Astrocyte of the spinal cord (primary cell): ENCODE results near the gene KLHL28.
"Not testable (repeated sequence)": the region's sequence is repeated elsewhere in the genome, so short reads cannot be mapped to it uniquely, and the experiment has no call there.

Experiments used
- DNase-seq: peaks from one replicate; pipeline ENCODE4 v3.0.0; 2011; ENCODE audit warnings: low read depth, low spot score
- H3K4me3 ChIP-seq: 2 replicates; pipeline ENCODE4 v1.5.1; 2011; ENCODE audit warnings: low read depth, mild to moderate bottlenecking, low read length, moderate library complexity
- in situ Hi-C: cut with HindIII; loops from 2 replicates; pipeline ENCODE4 v1.10.0; 2017; ENCODE audit warnings: low sequenced_read_pairs
- TF ChIP-seq, protein P1 (sequence below): IDR thresholded peaks from 2 replicates; pipeline ENCODE4 v1.5.1; 2012; ENCODE audit warnings: low read depth, mild to moderate bottlenecking, low read length, inconsistent platforms

The KLHL28 gene

DNA sequence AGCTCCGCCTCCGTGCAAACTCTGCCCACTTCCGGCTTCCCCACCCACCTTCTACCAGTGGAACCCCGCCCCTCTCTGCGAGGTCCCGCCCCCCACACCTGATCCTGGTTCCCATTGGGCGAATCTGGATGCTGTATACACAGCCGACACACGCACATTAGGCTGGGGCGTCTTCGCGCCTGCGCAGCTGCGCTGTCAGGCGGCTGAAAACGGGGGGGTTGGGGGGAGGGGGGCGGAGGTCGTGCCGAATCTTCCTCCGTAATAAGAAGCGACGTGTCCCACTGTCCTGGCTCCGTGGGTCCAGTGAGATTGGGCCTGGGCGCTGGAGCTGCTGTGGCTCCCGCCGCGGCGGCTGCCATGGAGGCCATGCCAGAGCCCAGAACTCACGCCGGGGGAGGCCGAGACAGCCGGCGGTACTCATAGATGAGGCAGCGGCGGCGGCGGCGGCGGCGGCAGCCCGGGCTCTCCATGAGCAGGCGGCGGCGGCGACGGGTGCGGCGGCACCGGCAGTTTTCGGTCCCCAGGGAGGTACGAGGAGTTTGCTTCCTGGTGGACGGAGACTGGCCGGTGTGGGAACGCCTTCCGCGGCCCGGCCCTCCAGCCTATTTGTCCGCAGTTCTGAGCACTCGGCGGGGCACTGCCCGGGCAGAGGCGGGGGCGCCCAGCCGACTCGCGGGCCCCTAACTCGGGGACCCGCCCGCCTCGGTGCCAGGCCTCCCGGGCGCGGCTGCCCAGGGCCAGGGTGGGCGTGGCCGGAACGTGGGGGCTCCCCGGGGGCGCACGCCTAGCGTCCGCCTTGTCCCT lies 64.5 kb downstream of the KLHL28 start:
- peak; percentile 99 for DNase-seq

DNA sequence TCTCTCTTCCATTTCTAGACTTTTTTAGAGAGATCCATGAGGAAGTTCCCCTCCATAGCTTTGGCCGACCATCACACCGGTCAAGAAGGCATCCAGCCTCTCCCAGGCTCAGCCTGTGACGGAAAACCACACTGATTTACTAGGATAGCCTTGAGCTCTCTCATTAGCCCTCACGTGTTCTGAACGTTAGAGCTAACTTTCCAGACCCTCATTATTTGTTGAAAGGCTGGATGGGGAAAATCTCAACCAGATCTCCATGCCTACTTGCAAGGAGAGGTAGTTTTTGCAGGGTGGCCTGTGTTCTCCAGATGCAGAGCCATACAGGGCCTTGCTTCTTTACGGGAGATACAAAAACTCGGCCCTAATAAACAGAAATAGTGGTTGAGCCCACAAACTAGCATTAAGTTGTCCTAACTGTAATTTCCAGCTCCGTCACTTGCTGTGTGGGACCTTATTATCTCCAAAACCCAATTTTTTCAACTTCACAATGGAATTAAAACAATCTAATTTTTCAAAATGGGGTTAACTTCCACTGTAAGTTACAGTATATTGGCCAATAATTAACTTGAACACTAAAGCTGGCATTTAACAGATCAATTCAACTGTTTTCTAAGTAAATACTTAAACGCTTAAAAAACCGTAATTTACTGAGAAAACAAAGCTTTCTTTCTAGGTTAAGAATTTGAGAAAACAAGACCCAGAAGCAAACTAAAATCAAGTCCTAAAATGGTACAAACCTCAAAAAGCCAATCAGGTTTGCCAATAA lies 65.3 kb downstream of the KLHL28 start:
- DNase-seq, result no peak
- TF ChIP-seq, protein P1, sequence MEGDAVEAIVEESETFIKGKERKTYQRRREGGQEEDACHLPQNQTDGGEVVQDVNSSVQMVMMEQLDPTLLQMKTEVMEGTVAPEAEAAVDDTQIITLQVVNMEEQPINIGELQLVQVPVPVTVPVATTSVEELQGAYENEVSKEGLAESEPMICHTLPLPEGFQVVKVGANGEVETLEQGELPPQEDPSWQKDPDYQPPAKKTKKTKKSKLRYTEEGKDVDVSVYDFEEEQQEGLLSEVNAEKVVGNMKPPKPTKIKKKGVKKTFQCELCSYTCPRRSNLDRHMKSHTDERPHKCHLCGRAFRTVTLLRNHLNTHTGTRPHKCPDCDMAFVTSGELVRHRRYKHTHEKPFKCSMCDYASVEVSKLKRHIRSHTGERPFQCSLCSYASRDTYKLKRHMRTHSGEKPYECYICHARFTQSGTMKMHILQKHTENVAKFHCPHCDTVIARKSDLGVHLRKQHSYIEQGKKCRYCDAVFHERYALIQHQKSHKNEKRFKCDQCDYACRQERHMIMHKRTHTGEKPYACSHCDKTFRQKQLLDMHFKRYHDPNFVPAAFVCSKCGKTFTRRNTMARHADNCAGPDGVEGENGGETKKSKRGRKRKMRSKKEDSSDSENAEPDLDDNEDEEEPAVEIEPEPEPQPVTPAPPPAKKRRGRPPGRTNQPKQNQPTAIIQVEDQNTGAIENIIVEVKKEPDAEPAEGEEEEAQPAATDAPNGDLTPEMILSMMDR, result no peak
- in situ Hi-C loops, result no loop called here
- H3K4me3 ChIP-seq, result peak overlapping the region; percentile 74

More for the DNA sequence above, 64.5 kb downstream of the KLHL28 start:
- in situ Hi-C loops, result no loop called here
- H3K4me3 ChIP-seq, result peak overlapping the region; percentile 74
- TF ChIP-seq, protein P1, result no peak

DNA sequence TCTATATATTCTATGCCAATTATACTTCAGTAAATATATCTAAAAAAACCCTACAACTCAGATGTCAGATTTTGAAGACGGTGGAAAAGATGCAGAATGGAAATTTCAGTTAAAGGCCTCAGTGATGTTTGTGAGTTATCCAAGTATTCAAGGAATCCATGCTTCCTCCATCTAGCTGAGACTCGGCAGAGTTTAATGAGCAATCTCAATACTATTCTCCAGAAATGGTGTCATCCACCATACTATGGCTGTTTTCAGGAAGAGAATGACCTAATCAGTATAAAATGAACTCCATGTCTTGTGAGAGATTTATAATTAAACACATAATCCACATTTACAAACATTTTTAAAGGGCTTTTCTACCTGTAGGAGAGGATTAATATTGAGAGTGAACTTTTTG lies 66.0 kb downstream of the KLHL28 start:
- TF ChIP-seq, protein P1, result no peak
- in situ Hi-C loops, result no loop called here
- DNase-seq, result peak; percentile 73
- no peak overlapping the region for H3K4me3 ChIP-seq

DNA sequence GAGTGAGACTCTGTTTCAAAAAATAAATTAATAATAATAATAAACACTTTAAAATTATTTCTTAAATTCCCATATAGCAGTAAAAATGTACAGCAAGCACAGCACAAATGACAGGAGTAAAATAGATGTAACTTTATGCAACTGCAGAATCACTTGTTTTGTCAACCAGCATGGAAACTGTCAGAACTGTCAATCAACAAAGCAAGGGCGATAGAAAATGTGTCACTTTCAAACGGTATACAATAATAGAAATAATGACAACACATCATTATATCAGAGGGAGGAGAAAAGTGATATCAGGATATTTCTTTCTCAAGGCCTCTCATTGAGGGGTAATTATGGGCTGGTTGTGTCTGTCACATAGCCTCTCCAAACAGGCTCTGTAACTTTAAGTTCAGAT lies 68.2 kb downstream of the KLHL28 start:
- no peak for DNase-seq
- no peak overlapping the region for H3K4me3 ChIP-seq
- in situ Hi-C loops, result no loop called here
- TF ChIP-seq, protein P1, result no peak

DNA sequence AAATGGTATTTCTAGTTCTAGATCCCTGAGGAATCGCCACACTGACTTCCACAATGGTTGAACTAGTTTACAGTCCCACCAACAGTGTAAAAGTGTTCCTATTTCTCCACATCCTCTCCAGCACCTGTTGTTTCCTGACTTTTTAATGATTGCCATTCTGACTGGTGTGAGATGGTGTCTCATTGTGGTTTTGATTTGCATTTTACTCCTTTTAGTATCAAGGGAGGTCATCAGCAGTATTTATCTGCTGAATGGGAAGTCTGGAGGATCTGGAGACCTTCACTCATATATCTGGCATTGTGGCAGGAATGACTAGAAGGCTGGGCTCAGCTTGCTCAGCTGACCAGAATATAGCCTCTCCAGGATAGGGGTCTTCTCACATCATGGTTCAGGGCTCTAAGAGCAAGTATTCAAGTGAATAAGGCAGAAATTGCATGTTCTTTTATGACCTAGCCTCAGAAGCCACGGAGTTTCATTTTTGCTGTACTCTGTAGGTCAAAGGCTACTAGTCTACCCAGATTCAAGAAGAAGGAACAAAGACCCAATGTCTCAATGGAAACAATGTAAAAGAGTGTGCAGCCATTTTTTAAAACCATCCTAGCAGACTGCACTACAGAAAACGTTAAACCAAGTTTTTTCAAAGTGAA lies 69.9 kb downstream of the KLHL28 start:
- in situ Hi-C loops, DNase-seq, H3K4me3 ChIP-seq: not testable (repeated sequence)

DNA sequence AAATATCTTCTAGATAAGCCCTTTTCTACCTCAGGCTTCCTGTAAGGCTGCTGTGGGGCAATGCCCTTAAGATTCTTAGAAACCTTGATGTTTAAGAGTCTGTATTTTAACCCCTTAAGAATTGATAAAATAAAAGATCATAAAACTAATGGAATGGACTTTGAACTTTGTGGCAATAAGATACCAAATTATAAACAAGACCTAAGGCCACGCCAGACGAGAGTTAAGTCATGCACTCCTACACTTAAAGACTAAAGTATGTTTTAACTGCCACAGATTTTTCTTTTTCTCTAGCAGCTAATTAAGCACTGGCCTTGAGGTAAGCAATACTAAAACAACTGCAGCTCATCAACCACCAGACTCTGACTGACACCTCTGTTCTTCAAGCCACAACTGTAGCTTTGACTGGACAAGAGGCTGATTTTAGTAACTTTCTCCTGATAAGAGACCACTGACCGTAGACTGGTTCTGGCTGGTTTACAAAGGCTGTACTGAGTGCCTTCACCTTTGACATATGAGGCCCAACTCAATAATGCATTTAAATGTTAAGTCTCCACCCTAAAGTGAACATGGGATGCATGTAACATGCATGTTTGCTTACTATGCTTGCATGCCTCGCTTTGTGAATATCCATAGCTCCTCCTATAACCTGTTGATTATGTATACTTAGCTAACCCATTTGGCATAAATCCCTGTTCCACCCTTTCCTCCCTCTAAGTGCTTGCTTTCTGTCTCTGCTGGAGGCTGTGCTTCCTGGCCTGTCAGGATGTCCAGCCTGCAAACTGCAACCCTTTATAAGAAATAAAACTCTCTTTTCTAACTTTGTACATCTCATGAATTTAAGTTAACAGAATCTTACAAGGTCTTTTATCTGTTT lies 71.9 kb downstream of the KLHL28 start:
- no peak for DNase-seq
- in situ Hi-C loops, result no loop called here
- TF ChIP-seq, protein P1, result no peak
- H3K4me3 ChIP-seq, result no peak overlapping the region
